ENCODE results near the gene SPACA4.
"Not testable (repeated sequence)": the region's sequence is repeated elsewhere in the genome, so short reads cannot be mapped to it uniquely, and the experiment has no call there.

The SPACA4 gene, protein sequence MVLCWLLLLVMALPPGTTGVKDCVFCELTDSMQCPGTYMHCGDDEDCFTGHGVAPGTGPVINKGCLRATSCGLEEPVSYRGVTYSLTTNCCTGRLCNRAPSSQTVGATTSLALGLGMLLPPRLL

DNA sequence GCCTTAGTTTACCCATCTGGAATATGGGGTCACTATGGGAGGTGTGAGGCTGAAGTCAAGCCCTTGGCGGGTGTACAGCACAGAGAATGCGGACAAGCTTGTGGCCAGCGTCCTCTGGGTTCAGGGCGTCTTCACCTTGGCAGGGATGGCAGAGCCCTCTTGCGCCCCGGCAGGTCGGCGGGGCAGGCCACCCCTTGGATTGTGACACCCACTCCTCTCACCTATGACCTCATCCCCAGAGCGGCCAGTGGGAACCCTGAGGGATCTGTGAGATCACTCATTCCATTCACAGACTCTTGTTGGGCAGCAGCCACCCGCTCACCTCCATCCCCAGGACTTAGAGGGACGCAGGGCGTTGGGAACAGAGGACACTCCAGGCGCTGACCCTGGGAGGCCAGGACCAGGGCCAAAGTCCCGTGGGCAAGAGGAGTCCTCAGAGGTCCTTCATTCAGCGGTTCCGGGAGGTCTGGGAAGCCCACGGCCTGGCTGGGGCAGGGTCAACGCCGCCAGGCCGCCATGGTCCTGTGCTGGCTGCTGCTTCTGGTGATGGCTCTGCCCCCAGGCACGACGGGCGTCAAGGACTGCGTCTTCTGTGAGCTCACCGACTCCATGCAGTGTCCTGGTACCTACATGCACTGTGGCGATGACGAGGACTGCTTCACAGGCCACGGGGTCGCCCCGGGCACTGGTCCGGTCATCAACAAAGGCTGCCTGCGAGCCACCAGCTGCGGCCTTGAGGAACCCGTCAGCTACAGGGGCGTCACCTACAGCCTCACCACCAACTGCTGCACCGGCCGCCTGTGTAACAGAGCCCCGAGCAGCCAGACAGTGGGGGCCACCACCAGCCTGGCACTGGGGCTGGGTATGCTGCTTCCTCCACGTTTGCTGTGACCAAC, at the start of gene SPACA4:
Gene SPACA4 (plus strand): TSS at position 280 of the 896 bp plus-strand sequence. CDS start 237 bp downstream, at position 517.
- DNase-seq = no peak

DNA sequence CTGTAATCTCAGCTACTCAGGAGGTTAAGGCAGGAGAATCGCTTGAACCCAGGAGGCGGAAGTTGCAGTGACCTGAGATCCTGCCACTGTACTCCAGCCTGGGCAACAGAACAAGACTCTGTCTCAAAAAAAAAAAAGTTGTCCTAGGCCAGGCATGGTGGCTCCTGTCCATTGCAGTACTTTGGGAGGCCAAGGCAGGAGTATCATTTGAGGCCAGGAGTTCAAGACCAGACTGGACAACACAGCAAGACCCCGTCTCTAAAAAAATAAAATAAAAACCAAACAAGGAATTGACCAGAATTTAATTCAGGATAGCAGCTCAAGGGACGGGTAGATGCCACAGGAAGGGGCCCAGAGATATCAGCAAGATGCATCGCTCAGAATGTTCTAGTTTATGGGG, 49.7 kb upstream of the SPACA4 start:
- no peak for DNase-seq

DNA sequence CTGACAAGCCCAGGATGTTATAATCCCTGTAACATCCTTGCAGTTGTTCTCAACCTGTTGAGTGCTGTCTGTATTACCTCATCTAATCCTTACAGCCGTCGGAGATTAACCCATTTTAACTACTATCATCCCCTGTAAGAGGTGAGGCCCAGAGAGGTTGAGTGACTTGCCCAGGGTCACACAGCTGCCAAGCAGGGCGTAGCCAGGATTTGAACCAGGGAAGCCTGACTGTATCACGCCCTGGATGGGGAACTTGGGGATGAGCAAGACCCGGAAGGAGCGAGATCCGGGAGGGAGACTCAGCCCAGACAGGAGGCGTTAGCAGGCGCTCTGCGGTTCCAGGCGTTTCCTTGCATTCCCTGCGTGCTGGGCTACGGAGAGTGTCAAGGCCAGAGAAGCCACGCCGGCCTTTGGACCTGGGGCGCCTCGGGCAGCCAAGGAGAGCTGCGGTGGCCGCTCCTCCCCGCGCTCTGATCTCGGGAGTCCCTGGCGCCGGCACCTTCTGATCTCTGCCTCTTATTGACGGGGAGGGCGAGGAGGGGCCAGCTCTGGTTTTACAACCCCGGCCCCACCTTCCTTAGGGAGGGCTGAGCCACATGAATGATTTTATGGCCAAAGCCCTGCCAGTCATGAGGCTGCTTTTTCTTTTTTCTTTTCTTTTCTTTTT, 48.4 kb upstream of the SPACA4 start:
- DNase-seq = no peak

DNA sequence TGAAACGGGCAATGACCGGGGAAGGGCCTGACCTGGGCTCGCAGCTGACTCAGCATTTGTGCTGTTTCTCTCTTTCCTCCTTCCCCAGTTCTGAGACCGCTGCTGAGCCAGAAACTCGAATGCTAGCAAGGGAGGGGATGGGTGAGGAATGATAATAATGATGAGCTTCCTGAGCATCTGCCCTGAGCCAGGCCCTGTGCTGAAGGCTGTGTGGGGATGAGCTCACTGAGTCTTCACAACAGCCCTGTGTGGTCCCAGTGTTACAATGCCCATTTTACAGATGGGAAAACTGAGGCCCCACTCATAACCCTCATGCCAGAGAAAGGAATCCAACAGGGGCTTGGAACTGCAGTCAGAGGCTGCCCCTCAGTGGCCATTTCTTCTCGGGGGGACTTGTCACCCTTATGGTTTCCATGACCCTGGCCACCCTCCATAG, 46.4 kb upstream of the SPACA4 start:
- no peak for DNase-seq

DNA sequence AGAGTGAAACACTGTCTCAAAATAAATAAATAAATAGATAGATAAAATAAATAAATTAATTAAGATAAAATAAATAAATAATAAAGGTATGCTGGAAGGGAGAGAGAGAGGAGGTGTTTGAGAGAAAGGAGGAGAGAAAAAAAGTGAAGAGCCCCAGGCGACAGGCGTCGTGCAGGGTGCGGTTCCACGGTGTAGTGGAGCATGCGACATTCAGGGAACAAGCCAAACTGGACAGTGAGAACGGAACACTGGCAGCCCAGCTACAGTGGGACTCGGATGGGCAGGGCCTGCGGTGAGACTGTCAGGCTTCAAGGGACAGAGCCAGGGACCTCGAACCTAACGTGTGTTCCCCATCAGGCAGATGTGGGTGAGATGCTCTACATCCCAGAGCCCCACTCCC, 45.1 kb upstream of the SPACA4 start:
- DNase-seq = no peak

DNA sequence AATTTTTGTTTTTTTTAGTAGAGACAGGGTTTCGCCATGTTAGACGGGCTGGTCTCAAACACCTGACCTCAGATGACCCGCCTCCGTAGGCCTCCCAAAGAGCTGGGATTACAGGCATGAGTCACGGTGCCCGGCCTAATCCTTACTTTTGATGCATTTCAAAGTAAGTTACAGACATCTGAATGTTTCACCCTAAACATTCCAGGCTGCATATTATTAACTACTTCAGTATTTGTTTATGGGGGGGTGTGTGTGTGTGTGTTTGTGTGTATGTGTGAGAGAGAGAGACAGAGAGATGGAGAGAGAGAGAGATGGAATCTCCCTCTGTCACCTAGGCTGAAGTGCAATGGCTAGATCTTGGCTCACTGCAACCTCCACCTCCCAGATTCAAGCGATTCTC, 41.5 kb upstream of the SPACA4 start:
- DNase-seq = no peak

DNA sequence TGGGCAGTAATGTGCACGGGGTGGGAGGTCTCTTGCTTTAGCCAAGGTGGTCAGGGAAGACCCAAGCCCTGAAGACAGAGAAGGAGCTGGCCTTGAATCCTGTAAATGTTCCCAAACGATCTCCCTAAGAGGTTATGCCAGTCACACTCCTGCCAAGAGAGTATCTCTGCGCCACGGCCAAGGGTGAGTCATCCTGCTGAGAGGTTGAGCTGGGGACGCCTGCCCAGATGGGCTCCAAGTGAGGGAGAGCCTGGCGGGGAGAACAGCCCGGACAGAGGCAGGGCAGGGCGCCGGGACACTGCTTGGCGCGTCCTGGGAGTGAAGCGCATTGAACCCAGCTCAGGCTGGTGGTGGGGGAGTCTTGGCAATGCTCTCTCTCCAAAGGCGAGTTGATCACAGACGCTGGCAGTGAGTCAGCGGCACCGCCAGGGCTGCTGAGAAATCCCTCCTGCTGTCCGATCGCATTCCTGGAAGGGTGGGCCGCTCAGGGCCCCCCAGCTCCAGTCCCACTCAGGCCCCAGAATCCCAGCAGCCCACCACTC, 38.1 kb upstream of the SPACA4 start:
- DNase-seq = peak; percentile 10

DNA sequence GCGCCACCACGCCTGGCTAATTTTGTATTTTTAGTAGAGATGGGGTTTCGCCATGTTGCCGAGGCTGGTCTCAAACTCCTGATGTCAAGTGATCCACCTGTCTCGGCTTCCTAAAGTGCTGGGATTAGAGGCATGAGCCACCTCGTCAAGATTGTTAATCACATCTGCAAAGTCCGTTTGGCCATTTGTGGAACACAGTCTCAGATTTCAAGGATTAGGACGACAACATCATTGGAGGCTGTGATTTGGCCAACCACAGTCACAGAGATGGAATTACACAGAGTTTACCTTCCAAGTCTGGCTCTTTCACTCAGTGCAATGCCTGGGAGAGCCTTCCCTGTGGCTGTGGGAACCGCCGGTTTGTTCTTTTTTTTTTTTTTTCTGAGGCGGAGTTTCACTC, 36.7 kb upstream of the SPACA4 start:
- DNase-seq = no peak

DNA sequence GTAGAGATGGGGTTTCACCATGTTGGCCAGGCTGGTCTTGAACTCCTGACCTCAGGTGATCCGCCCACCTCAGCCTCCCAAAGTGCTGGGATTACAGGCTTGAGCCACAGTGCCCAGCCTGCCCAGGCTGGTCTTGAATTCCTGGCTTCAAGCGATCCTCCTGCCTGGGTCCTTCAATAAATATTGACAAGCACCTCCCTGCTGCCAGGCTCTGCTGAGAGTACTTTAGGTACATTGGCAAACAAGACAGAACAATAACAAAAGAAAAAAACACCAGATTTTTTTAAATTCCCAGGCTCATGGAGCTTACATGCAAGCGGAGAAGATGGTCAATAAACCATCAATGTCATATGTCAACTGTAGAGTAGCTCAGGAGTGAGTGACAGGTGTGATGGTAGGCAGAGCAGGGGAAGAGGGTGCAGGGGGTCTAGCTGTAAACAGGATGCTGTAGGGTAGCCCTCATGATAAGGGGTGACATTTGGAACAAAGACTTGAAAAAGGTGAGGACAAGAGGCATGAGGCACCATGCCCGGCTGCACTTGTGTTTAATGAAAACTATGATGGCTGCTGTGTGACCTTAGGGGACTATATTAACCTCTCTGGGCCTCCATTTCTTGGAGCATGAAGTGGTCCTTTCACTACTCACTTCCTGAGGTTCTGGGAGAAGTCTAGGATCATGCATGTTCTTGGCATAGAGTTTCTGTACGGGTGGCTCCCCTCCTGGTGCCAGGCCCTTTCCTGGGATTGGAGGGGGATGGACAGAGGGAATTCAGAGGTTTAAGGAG, 35.0 kb upstream of the SPACA4 start:
- DNase-seq = no peak

DNA sequence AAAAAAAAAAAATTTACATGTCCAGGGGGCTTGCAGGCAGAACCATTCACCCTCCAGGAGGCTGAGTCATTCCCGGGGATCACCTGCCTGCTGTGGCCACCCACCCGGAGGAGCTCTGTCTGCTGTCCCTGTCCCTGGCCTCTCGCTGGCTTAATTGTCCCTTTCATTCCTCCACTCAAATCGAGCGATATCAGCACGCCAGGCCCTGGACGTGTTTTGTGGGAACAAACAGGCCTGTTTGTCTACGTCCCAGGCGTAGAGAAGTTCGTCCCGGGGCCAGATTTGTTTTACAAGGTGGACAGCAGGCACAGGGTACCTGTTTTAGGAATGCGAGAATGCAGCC, 33.4 kb upstream of the SPACA4 start:
- DNase-seq = no peak

DNA sequence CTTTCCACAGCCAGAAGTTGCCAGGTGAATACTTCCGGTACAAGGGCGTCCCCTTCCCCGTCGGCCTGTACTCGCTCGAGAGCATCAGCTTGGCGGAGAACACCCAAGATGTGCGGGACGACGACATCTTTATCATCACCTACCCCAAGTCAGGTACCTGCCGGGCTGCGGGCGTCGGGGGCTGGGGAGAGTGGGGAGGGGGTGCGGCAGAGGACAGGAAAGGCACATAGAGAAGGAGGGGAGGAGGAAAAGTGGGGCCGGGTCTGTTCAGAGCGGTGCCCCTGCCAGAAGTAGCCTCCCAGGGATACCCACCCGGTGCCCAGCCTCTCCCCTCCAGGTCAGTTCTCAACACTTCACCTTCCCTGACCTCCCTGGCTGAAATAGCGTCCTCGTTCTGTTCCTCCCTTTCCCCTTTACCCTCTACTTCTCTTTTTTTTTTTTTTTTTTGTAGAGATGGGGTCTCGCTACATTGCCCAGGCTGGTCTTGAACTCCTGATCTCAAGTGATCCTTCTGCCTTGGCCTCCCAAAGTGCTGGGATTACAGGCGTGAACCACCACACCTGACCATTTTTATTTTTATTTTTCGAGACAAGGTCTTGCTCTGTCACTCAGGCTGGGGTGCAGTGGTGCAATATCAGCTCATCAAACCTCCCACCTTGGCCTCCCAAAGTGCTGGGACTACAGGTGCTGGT, 30.5 kb upstream of the SPACA4 start:
- DNase-seq = no peak

DNA sequence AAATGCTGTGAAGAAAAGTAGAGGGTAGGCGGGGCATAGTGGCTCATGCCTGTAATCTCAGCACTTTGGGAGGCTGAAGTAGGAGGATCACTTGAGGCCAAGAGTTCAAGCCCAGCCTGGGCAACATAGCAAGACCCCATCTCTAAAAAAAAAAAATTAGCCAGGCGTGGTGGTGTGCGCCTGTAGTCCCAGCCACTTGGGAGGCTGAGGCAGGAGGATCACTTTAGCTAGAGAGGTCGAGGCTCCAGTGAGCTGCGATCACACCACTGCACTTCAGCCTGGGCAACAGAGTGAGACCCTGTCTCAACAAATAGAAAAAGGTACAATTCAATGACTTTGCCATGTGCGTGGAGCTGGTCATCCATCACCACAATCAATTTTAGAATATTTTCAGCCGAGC, 28.6 kb upstream of the SPACA4 start:
- not testable (repeated sequence) for DNase-seq

DNA sequence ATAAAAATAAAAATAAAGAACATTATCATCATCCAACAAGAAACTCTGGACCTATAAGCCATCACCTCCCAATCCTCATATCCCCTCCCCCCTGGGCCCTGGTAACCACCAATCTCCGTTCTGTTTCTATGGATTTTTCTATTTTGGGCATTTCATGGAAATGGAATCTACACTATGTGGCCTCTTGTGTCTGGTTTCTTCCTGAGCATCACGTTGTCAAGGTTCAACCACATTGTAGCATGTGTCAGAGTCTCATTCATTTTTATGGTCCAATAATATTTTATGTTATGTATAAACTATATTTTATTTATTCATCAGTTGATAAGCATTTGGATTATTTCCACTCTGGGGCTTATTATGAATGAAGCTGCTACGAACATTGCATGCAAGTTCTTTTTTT, 27.7 kb upstream of the SPACA4 start:
- no peak for DNase-seq

DNA sequence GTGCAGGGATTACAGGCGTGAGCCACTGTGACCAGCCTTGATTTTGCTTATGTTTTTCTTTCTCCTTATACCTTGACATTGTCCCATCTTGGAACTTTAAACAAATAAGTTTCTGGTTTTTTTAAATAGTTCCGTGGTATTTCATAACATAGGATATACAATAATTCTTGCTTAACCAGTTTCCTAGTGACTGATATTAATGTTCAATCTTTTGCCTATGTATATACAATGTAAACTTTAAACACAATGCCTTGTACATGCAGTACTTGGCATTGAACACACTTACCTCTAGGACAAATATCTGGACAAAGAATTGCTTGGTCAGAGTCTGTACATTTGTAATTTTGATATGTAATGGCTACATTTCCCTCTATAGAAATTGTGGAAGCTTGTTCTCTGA, 24.4 kb upstream of the SPACA4 start:
- no peak for DNase-seq

DNA sequence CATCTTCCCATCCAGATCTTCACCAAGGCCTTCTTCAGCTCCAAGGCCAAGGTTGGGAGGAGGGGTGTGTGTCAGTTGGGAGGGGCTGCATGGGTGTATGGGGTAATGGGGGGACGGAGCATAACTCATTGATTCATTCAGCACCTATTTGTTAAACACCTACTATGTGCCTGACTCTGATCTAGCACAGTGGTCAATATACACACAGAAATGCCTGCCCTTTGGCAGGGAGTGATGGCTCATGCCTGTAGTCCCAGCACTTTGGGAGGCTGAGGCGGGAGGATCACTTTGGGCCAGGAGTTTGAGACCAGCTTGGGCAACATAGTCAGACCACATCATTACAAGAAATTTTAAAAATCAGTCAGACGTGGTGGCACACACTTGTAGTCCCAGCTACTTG, 19.2 kb upstream of the SPACA4 start:
- DNase-seq = no peak

DNA sequence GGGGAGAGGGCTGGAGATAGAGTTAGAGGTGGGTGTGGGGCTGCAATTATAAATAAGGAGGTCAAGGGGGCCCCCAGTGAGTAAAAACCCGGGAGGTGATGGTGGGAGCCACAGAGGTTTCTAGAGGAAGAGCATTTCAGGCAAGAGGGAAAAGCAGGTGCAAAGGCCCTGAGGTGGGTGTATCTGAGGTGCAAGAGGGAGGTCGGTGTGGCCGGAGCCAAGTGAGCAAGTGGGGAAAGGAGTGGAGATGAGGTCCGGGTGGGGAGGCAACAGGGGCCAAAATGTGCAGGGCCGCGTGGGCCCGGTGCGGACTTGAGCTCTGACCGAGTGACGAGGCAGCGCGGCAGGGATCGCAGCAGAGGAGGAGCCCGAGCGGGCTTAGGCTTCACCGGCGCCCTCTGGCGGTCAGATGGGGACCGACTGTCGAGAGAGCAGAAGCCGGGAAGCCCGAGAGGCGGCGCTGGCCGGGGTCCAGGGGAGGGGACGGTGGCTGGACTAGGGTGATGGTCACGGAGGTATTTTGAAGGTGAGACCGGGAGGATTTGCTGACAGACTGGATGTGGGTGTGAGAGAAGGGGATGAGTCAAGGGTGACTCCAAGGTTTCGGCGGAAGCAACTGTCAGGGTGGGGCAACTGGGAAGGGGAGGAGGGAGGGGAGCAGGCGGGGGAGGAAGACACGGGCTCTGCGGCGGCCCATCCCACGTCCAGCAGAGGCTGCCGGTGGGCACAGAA, 17.7 kb upstream of the SPACA4 start:
- DNase-seq = peak; percentile 93

DNA sequence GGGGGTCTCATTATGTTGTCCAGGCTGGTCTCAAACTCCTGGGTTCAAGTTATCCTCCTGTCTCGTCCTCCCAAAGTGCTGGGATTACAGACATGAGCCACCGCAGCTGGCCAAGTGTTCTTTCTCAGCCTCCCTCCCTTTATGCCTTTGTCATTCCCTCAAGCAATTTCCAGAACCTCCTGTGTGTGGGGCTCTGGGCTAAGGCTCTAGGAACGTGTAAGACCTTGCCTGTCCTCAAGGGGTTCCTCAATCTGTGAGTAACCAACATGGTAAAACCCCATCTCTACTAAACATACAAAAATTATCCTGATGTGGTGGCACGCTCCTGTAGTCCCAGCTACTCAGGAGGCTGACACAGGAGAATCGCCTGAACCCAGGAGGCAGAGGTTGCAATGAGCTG, 15.5 kb upstream of the SPACA4 start:
- no peak for DNase-seq

DNA sequence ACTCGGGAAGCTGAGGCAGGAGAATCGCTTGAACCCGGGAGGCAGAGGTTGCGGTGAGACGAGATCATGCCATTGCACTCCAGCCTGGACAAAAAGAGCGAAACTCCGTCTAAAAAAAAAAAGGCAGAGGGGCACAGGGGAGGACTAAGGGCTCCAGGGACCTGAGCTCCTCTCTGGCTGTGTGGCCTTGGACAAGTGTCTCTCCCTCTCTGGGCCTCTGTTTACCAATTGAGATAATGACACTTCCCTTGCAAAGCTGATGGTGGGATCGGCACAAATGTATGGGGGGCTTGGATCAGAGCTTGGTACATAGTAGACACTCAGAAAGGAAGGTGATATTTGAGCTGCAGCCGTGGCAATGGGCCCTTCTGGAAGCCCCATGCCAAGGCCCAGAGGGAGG, 11.4 kb upstream of the SPACA4 start:
- no peak for DNase-seq

DNA sequence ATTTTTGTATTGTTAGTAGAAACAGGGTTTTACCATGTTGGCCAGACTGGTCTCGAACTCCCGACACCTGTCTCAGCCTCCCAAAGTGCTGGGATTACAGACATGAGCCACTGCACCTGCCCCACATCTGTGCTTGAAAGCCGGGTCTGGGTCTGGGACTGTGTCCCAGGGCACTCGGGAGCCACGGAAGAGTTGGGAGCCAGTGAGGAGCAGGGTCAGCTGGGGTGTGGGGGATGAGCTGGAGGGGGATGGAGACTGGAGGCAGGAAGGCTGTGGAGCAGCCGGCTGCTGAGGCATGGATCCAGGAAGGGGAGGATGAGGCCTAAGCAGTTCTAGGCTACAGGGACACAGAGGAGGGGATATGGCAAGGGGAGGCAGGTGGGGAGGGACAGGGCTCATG, 10.7 kb upstream of the SPACA4 start:
- DNase-seq = no peak

DNA sequence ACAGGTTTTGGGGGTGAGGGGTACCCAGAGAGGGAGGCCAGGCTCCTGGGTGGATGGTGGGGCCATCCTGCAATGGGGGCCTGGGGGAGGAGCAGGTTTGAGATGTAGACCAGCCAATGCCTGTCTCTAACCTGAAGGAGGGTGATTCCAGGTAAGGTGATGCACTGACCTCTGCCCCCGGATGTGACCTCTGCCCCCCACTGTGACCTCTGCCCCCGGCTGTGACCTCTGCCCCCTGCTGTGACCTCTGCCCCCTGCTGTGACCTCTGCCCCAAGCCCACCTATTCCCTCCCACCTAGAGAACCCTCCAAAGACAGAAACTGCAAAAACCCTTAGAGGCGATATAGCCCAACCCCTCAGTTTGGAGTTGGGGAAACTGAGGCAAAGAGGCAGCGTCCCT, 10.3 kb upstream of the SPACA4 start:
- DNase-seq = no peak

DNA sequence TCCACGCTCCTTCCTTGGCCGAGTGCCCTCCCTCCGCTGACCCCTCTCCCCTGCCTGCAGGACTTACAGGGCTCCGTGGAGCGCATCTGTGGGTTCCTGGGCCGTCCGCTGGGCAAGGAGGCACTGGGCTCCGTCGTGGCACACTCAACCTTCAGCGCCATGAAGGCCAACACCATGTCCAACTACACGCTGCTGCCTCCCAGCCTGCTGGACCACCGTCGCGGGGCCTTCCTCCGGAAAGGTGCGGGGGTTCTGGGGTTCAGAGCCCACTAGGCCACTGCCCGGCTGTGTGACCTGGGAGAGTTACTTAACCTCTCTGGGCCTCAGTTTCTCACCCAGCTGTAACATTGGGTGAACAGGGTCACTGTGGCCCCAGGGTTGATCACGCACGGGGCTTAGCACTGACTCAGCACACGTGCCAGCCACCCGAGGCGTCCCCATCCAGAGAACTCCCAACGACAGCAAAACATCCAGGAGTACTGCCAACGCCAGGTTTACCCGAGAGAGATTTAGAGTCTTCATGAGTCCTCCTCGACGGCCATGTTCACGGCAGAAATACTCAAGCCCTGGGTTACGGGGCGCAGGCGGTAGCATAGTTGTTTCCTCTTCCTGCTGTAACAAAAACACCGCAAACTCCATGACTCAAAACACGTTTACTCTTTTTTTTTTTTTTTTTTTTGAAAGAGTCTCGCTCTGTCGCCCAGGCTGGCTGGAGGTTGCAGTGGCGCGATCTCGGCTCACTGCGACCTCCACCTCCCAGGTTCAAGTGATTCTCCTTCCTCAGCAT, 9.7 kb upstream of the SPACA4 start:
- DNase-seq = peak; percentile 41

Data from activated CD4-positive, alpha-beta T cell treated with anti-CD3 and anti-CD28 coated beads for 48 hours (primary cell).